Endodermal cell (in vitro differentiated cells): ENCODE data around the gene LNX1. TPM values are rescaled to one million over a fixed set of nuclear protein-coding genes. Genes with fewer than 3 reads are reported as not detected.

Source experiments
- DNase-seq: peaks from one replicate; pipeline ENCODE4 v3.0.0-alpha.2; 2017
- H3K27ac ChIP-seq: 2 replicates; pipeline ENCODE4 v1.5.1; 2013; ENCODE audit warnings: mild to moderate bottlenecking, low read depth, low read length, moderate library complexity
- H3K27me3 ChIP-seq: 2 replicates; pipeline ENCODE4 v1.6.1; 2013; ENCODE audit warnings: mild to moderate bottlenecking, low read length, moderate library complexity; ENCODE audit not compliant: insufficient read depth, control insufficient read depth, poor library complexity, severe bottlenecking
- H3K36me3 ChIP-seq: 2 replicates; pipeline ENCODE4 v1.7.0; 2013; ENCODE audit warnings: mild to moderate bottlenecking, low read length, moderate library complexity; ENCODE audit not compliant: control insufficient read depth, insufficient read depth
- H3K4me1 ChIP-seq: one replicate; pipeline ENCODE4 v1.7.0; 2013; ENCODE audit warnings: low read length; ENCODE audit not compliant: control insufficient read depth, insufficient read depth
- H3K4me3 ChIP-seq: 2 replicates; pipeline ENCODE4 v1.5.1; 2013; ENCODE audit warnings: mild to moderate bottlenecking, low read length, moderate library complexity
- H3K9ac ChIP-seq: 2 replicates; pipeline ENCODE4 v1.6.1; 2013; ENCODE audit warnings: mild to moderate bottlenecking, low read length, moderate library complexity; ENCODE audit not compliant: poor library complexity, severe bottlenecking; ENCODE audit errors: extremely low read depth
- H3K9me3 ChIP-seq: 2 replicates; pipeline ENCODE4 v1.6.1; 2013; ENCODE audit warnings: mild to moderate bottlenecking, low read length, moderate library complexity; ENCODE audit not compliant: control insufficient read depth
- H3K27ac Mint-ChIP-seq: 2 replicates; pipeline ENCODE4 v1.8.0; 2020; ENCODE audit warnings: mixed read lengths
- H3K27me3 Mint-ChIP-seq: 2 replicates; pipeline ENCODE4 v1.8.0; 2021; ENCODE audit warnings: mild to moderate bottlenecking, mixed read lengths; ENCODE audit not compliant: insufficient read depth
- H3K36me3 Mint-ChIP-seq: 2 replicates; pipeline ENCODE4 v1.8.0; 2020; ENCODE audit warnings: low read depth, mixed read lengths
- H3K4me1 Mint-ChIP-seq: 2 replicates; pipeline ENCODE4 v1.8.0; 2020; ENCODE audit warnings: mixed read lengths
- H3K4me3 Mint-ChIP-seq: 2 replicates; pipeline ENCODE4 v1.8.0; 2020; ENCODE audit warnings: mild to moderate bottlenecking, moderate library complexity, mixed read lengths
- H3K9me3 Mint-ChIP-seq: 2 replicates; pipeline ENCODE4 v1.8.0; 2020; ENCODE audit warnings: mild to moderate bottlenecking, mixed read lengths
- WGBS, 2 experiments: methylation state at CpG; one replicate each; pipeline versions ENCODE4 v1.1.5 to v1.1.7; 2013; ENCODE audit warnings: missing lambda C conversion rate in 2 of 2, mixed read lengths in 1 of 2; ENCODE audit not compliant: insufficient coverage in 1 of 2, insufficient read length in 1 of 2; 5-methylcytosine and 5-hydroxymethylcytosine counted together
- total RNA-seq, 2 donors: library from RNA; stranded (reverse); fragmentation: NEBNext Ultra II Directional in 1 of 2; extraction: Animal tissue kit (Norgen Biotek cat#: 25700) in 1 of 2; gene quantifications; 2 replicates in 1 of 2; 3 replicates in 1 of 2; pipeline ENCODE4 v1.2.1, GENCODE V29; 2021
- TF ChIP-seq, protein P1 (sequence below): fragments of 200-600 bp; sonication (generic); conservative IDR thresholded peaks from 2 replicates; pipeline ENCODE4 v1.5.0; 2021; ENCODE audit warnings: antibody characterized with exemption, mild to moderate bottlenecking

Gene LNX1
- total RNA-seq, 2 donors from 2014 or later, result 4.4 to 5.4 TPM

DNA sequence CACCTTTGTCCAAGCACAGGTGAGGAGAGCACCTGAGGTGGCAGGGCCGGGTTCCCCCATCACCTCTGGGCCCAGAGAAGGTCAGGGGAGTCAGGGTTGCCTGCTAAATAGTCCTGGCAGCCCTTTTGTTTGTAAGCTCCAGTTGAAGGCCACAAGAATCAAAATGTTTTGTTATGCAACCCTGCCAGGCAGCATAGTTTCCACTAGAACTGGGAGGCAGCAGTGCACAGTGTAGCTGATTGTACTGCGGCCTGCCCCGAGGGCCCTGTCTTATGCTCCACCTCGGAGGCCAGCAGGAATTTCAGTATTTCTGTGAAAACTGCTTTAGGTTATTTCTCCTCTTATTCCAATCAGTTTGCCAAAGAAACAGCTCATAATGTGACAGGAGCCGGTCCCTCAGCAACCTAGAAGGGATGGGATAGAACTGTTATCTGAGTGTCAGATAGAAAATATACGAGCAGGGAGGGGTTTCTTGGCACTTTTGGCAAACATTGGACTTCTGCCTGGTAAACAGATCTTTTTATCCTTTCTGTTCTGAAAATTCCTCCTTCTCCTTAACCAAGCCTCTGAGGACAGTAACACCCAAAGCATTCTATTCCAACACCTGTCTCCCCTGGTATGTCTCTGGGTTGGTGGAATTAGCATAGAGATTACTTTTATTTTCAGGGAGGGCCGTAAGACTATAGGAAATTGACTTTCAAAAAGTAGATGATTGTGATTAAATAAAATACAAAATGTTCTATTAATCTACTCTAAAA, 93.6 kb downstream of the LNX1 start:
- TF ChIP-seq, protein P1, sequence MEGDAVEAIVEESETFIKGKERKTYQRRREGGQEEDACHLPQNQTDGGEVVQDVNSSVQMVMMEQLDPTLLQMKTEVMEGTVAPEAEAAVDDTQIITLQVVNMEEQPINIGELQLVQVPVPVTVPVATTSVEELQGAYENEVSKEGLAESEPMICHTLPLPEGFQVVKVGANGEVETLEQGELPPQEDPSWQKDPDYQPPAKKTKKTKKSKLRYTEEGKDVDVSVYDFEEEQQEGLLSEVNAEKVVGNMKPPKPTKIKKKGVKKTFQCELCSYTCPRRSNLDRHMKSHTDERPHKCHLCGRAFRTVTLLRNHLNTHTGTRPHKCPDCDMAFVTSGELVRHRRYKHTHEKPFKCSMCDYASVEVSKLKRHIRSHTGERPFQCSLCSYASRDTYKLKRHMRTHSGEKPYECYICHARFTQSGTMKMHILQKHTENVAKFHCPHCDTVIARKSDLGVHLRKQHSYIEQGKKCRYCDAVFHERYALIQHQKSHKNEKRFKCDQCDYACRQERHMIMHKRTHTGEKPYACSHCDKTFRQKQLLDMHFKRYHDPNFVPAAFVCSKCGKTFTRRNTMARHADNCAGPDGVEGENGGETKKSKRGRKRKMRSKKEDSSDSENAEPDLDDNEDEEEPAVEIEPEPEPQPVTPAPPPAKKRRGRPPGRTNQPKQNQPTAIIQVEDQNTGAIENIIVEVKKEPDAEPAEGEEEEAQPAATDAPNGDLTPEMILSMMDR, result no peak
- Histone ChIP-seq H3K4me1 (no peaks in the 10 kb centered on the region), H3K27ac (no peak overlapping the region), H3K9me3 (no peaks in the 10 kb centered on the region), H3K4me3 (no peak overlapping the region), H3K36me3 (no peaks in the 10 kb centered on the region), H3K9ac (no peak overlapping the region), H3K27me3 (no peaks in the 10 kb centered on the region)
- Mint-ChIP-seq H3K4me1 (peaks cover 12% of the 10 kb centered on the region), H3K36me3 (no peaks in the 10 kb centered on the region), H3K4me3 (no peak overlapping the region), H3K27me3 (no peaks in the 10 kb centered on the region), H3K9me3 (no peaks in the 10 kb centered on the region), H3K27ac (no peak overlapping the region)
- no peak for DNase-seq
- 67 to 89% methylated on average over 3 to 6 of the region's 7 CpGs for WGBS, 2 experiments

DNA sequence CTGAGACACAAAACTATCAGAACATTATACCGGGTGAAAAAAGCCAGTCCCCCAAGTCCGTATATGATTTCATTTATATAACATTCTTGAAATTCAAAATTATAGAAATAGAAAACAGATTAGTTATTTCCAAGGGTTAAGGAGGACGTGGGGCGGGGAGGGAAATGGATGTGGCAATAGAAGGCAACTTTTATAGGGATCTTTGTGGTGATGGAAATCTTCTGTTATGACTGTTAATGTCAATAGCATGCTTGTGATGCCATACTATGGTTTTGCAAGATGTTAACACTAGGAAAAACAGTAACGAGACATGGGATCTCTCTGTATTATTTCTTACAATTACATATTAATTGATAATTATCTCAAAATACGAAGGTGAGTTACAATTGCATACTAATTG, 96.4 kb downstream of the LNX1 start:
- 92% methylated on average over 4 of the region's 6 CpGs; no CpG with 5 or more reads in 1 of the 2 experiments for WGBS, 2 experiments
- Mint-ChIP-seq H3K4me3 (no peak overlapping the region), H3K27me3 (no peaks in the 10 kb centered on the region), H3K9me3 (no peaks in the 10 kb centered on the region), H3K36me3 (no peaks in the 10 kb centered on the region), H3K4me1 (peaks cover 2% of the 10 kb centered on the region), H3K27ac (no peak overlapping the region)
- Histone ChIP-seq H3K4me3 (no peak overlapping the region), H3K4me1 (no peaks in the 10 kb centered on the region), H3K9me3 (no peaks in the 10 kb centered on the region), H3K27ac (no peak overlapping the region), H3K27me3 (no peaks in the 10 kb centered on the region), H3K36me3 (no peaks in the 10 kb centered on the region), H3K9ac (no peak overlapping the region)
- no peak for DNase-seq
- TF ChIP-seq, protein P1, result no peak

GRCh38 chr4:53490965-53491622, 100.2 kb downstream of the LNX1 start:
- 54 to 62% methylated on average over 3 of the region's 3 CpGs for WGBS, 2 experiments
- peak; percentile 55 for DNase-seq
- Mint-ChIP-seq H3K4me3 (no peak overlapping the region), H3K27ac (no peak overlapping the region), H3K27me3 (peaks cover 3% of the 10 kb centered on the region), H3K36me3 (no peaks in the 10 kb centered on the region), H3K4me1 (no peaks in the 10 kb centered on the region), H3K9me3 (no peaks in the 10 kb centered on the region)
- Histone ChIP-seq H3K36me3 (no peaks in the 10 kb centered on the region), H3K4me1 (no peaks in the 10 kb centered on the region), H3K4me3 (no peak overlapping the region), H3K27ac (no peak overlapping the region), H3K9me3 (no peaks in the 10 kb centered on the region), H3K9ac (no peak overlapping the region), H3K27me3 (peaks cover 8% of the 10 kb centered on the region)
- TF ChIP-seq, protein P1, result peak; percentile 84
